ENCODE measurements around the gene ZP1.

The ZP1 gene

DNA sequence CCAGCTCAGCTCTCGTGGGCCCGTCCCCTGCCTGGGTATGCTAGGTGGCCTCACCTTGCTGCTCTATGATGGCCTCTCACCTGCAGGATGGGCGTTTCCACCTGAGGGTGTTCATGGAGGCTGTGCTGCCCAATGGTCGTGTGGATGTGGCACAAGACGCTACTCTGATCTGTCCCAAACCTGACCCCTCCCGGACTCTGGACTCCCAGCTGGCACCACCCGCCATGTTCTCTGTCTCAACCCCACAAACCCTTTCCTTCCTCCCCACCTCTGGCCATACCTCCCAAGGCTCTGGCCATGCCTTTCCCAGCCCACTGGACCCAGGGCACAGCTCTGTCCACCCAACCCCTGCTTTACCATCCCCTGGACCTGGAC, 2.1 kb downstream of the ZP1 start:
- no peak for DNase-seq (ENCODE audit: low read depth, low spot score)
- POLR2A ChIA-PET, result no interaction called here
- TF ChIP-seq, protein P1, sequence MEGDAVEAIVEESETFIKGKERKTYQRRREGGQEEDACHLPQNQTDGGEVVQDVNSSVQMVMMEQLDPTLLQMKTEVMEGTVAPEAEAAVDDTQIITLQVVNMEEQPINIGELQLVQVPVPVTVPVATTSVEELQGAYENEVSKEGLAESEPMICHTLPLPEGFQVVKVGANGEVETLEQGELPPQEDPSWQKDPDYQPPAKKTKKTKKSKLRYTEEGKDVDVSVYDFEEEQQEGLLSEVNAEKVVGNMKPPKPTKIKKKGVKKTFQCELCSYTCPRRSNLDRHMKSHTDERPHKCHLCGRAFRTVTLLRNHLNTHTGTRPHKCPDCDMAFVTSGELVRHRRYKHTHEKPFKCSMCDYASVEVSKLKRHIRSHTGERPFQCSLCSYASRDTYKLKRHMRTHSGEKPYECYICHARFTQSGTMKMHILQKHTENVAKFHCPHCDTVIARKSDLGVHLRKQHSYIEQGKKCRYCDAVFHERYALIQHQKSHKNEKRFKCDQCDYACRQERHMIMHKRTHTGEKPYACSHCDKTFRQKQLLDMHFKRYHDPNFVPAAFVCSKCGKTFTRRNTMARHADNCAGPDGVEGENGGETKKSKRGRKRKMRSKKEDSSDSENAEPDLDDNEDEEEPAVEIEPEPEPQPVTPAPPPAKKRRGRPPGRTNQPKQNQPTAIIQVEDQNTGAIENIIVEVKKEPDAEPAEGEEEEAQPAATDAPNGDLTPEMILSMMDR (IDR thresholded peaks at IDR 0.05; ENCODE audit: insufficient read depth, low read length, missing control alignments), result no peak
- H3K4me3 ChIP-seq (ENCODE audit: low read depth, low read length), result no peak overlapping the region
- CTCF ChIA-PET, result interaction anchor here (1.0 to 1.4 kb wide), 2 partner anchors 25 to 39 kb away, joined by 3 to 5 read pairs; no protein-coding TSS in a partner anchor

DNA sequence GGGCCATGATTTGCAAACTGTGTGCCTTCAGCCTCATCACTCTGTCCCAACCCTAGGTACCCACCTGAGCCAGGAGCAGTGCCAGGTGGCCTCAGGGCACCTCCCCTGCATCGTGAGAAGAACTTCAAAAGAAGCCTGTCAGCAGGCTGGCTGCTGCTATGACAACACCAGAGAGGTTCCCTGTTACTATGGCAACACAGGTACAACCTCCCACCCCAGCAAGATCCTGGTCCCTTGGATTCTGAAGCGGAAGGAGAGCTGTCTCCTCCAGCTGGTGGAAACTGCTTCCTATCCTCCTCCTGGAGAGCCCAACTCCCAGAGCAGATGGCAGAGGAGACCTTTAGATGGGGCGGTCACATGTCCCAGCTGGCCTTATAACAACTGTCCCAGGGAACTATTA, 2.9 kb downstream of the ZP1 start:
- CTCF ChIA-PET, result interaction anchor here (1.2 to 4.5 kb wide), 3 partner anchors 17 to 269 kb away, joined by 4 to 15 read pairs (median 13); no protein-coding TSS in a partner anchor
- TF ChIP-seq, protein P1 (IDR thresholded peaks at IDR 0.05; ENCODE audit: insufficient read depth, low read length, missing control alignments), result no peak
- no peak overlapping the region for H3K4me3 ChIP-seq (ENCODE audit: low read depth, low read length)
- DNase-seq (ENCODE audit: low read depth, low spot score), result no peak
- POLR2A ChIA-PET, result no interaction called here

DNA sequence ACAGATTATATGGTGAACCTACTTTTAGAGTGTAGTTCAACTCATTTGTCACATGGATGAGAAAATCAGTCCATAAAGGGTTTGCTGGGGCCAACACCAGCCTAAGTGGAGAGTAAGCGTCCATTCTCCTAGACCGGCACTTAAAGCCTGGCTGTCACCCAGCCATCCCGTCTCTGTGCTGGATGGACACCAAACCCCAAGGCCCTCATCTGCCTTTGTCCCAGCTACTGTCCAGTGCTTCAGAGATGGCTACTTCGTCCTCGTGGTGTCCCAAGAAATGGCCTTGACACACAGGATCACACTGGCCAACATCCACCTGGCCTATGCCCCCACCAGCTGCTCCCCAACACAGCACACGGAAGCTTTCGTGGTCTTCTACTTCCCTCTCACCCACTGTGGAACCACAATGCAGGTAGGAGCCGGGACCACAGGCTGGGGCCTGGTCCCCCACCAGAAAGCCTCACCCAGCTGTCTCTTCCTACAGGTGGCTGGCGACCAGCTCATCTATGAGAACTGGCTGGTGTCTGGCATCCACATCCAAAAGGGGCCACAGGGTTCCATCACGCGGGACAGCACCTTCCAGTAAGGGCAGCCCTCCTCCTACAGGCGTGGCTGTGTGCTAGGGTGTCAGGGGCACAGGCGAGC, 3.5 kb downstream of the ZP1 start:
- H3K4me3 ChIP-seq (ENCODE audit: low read depth, low read length), result no peak overlapping the region
- CTCF ChIA-PET, result interaction anchor here (1.0 to 4.5 kb wide), 7 partner anchors 10 to 269 kb away, joined by 4 to 15 read pairs (median 5); partner anchors contain the start of gene PTGDR2
- DNase-seq (ENCODE audit: low read depth, low spot score), result no peak
- POLR2A ChIA-PET, result no interaction called here
- TF ChIP-seq, protein P1 (IDR thresholded peaks at IDR 0.05; ENCODE audit: insufficient read depth, low read length, missing control alignments), result no peak

DNA sequence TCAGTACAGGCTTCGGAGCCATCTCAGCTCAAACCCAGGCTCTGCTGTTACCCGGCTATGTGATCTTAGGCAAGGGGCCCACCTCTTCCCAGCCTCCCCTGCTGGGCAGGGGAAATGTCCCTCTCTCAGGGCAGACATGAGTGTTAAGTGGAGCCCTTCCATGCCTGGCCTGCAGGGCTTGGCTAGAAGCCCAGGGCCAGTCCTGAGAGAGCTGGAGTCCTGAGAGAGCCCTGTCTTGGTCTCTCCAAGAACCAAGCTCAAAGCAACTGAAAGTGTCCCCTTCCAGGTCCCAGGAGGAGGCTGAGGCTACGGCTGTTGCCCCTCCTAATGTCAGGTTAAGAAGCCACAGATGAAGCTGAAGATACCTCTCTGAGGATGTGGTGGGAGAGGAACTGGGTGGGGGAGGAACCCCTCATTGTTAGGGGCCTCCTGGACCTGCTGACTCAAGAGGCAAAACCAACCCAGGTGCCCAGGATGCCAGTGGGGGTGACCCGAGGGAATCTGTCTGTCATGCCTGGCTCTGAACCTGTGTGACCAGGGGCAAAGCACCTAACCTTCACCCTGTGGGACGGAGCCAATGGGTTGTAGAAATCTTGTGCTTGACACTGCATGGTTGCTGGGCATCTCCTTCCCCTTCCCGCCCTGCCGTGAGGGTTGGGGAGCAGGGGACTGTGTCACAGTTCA, 4.2 kb downstream of the ZP1 start:
- H3K4me3 ChIP-seq (ENCODE audit: low read depth, low read length), result no peak overlapping the region
- DNase-seq (ENCODE audit: low read depth, low spot score), result no peak
- ChIA-PET POLR2A (interaction anchor here (0.9 kb wide), 1 partner anchor 11 kb away, joined by 3 read pairs; no protein-coding TSS in a partner anchor), CTCF (interaction anchor here (1.0 to 4.5 kb wide), 8 partner anchors 11 to 30 kb away, joined by 4 to 15 read pairs (median 5); partner anchors contain the start of gene PTGDR2)
- TF ChIP-seq, protein P1 (IDR thresholded peaks at IDR 0.05; ENCODE audit: insufficient read depth, low read length, missing control alignments), result no peak

DNA sequence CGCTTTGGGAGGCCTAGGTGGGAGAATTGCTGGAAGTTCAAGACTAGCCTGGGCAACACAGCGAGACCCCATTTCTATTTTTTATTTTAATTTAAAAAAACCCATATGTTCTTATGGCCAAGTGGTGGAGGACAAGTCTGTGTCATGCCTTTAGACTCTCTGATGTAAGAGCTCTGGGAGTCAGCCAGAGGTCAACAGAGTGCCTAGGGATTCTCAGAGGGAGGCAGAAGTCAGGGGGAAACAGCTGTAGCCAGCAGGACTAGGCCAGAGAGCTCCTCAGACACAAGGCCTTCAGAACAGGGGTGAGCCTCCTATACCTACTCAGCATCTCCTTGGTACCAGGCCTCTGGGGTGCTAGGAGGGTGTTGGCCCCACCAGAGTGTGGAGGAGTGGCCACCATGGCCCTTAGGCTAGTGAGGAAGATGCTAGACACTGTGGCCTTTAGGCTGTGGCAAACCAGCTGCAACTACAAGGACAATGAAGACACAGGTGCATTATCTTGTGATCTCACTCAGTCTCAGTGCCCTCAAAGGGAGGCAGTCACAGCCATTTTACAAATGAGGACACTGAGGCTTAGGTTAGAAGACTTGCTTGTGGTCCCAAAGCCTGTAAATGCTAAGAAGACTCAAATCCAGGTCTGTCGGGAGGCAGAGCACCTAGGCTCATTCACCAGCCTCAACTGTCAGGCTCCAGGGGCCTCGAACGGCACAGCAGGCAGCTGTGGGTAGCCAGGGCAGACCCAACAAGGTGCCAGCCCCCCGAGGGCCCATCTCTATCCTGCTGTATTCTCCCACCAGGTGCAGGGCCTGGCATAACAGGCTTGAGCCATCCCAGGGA, 5.0 kb downstream of the ZP1 start:
- TF ChIP-seq, protein P1 (IDR thresholded peaks at IDR 0.05; ENCODE audit: insufficient read depth, low read length, missing control alignments), result no peak
- ChIA-PET POLR2A (interaction anchor here (0.7 to 0.9 kb wide), 2 partner anchors 11 to 15 kb away, joined by 3 to 4 read pairs; no protein-coding TSS in a partner anchor), CTCF (interaction anchor here (1.0 to 4.5 kb wide), 10 partner anchors 9 to 29 kb away, joined by 3 to 15 read pairs (median 5); partner anchors contain the start of gene PTGDR2)
- no peak for DNase-seq (ENCODE audit: low read depth, low spot score)
- no peak overlapping the region for H3K4me3 ChIP-seq (ENCODE audit: low read depth, low read length)

All from AG04449 (cell line).